Left ventricle myocardium inferior (tissue), 1 donor: ENCODE results near the gene IMPA2. TPM values are rescaled to one million over a fixed set of nuclear protein-coding genes. Genes with fewer than 3 reads are reported as not detected.

Experiments
- DNase-seq: peaks from one replicate; pipeline ENCODE4 v3.0.0-alpha.2; 2020
- H3K27ac ChIP-seq: fragments of 200-600 bp; replicated peaks from 2 replicates; pipeline ENCODE4 v1.8.0; 2021
- H3K27me3 ChIP-seq: fragments of 200-600 bp; 2 replicates; pipeline ENCODE4 v1.8.0; 2021; ENCODE audit warnings: low read depth
- H3K36me3 ChIP-seq: fragments of 200-600 bp; 2 replicates; pipeline ENCODE4 v1.8.0; 2021
- H3K4me1 ChIP-seq: fragments of 200-600 bp; 2 replicates; pipeline ENCODE4 v1.8.0; 2021
- H3K4me3 ChIP-seq: fragments of 200-600 bp; 2 replicates; pipeline ENCODE4 v1.8.0; 2021; ENCODE audit warnings: mild to moderate bottlenecking, moderate library complexity
- H3K9me3 ChIP-seq: fragments of 200-600 bp; replicated peaks from 2 replicates; pipeline ENCODE4 v1.8.0; 2021
- intact Hi-C: fragments of 100-400 bp; cut with micrococcal nuclease; formaldehyde crosslinking; loops from one replicate; pipeline ENCODE4 v1.11.0; 2022
- total RNA-seq: library from RNA; stranded (reverse); fragmentation: NEBNext Ultra II Directional; extraction: Animal tissue kit (Norgen Biotek cat#: 25700); gene quantifications from one replicate; pipeline ENCODE4 v1.2.1, GENCODE V29; 2021
- TF ChIP-seq, protein P1 (sequence below): fragments of 200-600 bp; IDR thresholded peaks from 2 replicates; pipeline ENCODE4 v1.8.0; 2021; ENCODE audit warnings: antibody characterized with exemption, mild to moderate bottlenecking, borderline replicate concordance
- donor health status: DM: no; HTN: yes; CAD: no; lungs with severe emphysema.

IMPA2 gene
- total RNA-seq, 1 donor from 2014 or later = 51.5 TPM

DNA sequence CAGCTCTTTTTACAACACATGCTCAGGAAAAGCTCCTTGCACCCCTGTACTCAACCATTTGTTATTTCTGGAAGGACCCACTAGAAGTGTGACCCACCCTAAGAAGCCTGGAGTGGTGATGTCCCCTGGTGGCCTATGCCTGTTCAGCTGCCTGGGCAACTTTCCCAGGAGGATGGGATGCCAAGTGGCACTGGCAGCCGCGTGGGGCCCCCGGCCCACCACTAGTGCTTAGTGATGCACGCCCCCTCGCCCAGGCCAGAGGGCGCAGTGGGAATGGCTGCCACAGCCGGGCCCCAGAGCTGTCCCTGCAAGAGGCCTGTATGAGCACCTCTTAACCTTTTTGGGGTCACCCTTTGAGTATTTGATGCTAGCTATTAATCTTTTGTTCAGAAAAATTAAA is 18.1 kb downstream of the IMPA2 start:
- Histone ChIP-seq H3K9me3 (no peaks in the 10 kb centered on the region), H3K27me3 (no peaks in the 10 kb centered on the region), H3K27ac (no peak overlapping the region), H3K4me3 (no peak overlapping the region), H3K36me3 (peaks cover 27% of the 10 kb centered on the region), H3K4me1 (peaks cover 54% of the 10 kb centered on the region)
- TF ChIP-seq, protein P1, sequence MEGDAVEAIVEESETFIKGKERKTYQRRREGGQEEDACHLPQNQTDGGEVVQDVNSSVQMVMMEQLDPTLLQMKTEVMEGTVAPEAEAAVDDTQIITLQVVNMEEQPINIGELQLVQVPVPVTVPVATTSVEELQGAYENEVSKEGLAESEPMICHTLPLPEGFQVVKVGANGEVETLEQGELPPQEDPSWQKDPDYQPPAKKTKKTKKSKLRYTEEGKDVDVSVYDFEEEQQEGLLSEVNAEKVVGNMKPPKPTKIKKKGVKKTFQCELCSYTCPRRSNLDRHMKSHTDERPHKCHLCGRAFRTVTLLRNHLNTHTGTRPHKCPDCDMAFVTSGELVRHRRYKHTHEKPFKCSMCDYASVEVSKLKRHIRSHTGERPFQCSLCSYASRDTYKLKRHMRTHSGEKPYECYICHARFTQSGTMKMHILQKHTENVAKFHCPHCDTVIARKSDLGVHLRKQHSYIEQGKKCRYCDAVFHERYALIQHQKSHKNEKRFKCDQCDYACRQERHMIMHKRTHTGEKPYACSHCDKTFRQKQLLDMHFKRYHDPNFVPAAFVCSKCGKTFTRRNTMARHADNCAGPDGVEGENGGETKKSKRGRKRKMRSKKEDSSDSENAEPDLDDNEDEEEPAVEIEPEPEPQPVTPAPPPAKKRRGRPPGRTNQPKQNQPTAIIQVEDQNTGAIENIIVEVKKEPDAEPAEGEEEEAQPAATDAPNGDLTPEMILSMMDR = peak; percentile 18
- DNase-seq = no peak
- intact Hi-C loops = loop anchor here (5.0 kb wide), 1 partner anchor 62 kb away; no protein-coding TSS in a partner anchor

DNA sequence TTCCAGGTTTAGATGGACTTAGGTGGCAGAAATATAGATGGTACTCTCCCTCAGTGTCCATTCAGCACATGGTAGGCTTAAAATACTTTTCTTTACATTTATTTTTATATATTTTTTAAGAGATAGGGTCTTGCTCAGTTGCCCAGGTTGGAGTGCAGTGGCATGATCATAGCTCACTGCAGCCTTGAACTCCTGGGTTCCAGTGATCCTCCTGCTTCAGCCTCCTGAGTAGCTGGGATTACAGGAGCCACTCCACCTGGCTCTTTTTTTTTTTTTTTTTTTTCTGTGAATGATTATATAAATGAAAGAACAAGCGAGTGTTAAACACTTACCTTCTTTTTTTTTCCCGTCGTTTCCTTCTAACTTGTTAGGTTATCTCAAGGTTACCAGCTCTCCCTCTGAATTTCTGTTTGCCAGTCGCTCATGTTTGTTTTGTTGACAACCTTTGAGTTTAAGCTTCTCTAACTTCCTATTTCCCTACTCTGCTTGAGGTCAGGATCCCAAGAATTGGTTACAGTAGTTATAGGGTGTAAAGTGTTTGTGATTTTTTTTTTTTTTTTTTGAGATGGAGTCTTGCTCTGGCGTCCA is 18.9 kb downstream of the IMPA2 start:
- TF ChIP-seq, protein P1 = no peak
- Histone ChIP-seq H3K9me3 (no peaks in the 10 kb centered on the region), H3K4me1 (peaks cover 52% of the 10 kb centered on the region), H3K27me3 (no peaks in the 10 kb centered on the region), H3K27ac (no peak overlapping the region), H3K36me3 (peaks cover 31% of the 10 kb centered on the region), H3K4me3 (no peak overlapping the region)
- DNase-seq = no peak
- intact Hi-C loops = no loop called here

DNA sequence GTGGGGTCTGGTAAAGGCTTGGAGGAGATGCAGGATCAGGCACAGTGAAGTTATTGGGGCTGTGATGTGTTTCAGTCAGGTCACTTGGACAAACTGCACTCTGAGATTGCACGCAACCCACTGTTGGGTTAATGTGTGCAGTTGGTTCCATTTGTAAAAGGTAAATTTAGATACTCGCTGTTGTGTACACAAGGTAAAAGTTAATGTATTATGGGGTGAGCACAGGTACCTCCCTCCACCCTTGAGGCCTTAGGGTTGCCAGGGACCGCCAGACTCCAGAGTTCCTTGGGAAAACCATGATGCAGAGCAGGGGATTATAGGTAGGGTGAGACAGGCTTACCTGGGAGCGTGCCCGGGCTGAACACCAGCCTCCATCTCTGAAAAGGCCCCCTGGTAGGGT is 20.1 kb downstream of the IMPA2 start:
- Histone ChIP-seq H3K27ac (no peak overlapping the region), H3K9me3 (no peaks in the 10 kb centered on the region), H3K36me3 (peaks cover 38% of the 10 kb centered on the region), H3K27me3 (no peaks in the 10 kb centered on the region), H3K4me1 (peaks cover 45% of the 10 kb centered on the region), H3K4me3 (no peak overlapping the region)
- TF ChIP-seq, protein P1 = no peak
- intact Hi-C loops = no loop called here
- no peak for DNase-seq

DNA sequence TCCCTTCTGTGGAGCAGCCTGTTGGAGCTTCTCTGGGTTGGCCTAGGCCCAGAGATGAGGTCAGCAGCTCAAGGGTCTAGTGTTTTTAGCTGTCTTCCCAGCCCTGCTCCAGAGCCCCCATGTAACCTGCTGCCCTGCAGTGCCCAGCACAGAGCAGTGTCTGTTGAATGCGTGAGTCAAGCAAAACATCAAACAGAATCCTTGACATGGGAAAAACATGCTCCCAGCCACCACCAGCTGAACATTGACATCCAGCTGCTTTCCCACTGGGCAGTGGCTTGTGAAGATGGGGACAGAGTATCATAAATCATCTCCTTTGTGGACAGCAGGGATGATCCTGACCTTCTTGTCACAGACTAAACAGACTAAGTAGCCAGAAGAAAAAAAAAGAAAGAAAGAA is 22.6 kb downstream of the IMPA2 start:
- H3K27me3 ChIP-seq = no peaks in the 10 kb centered on the region
- peaks cover 43% of the 10 kb centered on the region for H3K36me3 ChIP-seq
- H3K9me3 ChIP-seq = no peaks in the 10 kb centered on the region
- TF ChIP-seq, protein P1 = no peak
- intact Hi-C loops = no loop called here
- H3K4me3 ChIP-seq = no peak overlapping the region
- H3K27ac ChIP-seq = peak overlapping the region; percentile 64
- DNase-seq = no peak
- H3K4me1 ChIP-seq = peaks cover 27% of the 10 kb centered on the region

DNA sequence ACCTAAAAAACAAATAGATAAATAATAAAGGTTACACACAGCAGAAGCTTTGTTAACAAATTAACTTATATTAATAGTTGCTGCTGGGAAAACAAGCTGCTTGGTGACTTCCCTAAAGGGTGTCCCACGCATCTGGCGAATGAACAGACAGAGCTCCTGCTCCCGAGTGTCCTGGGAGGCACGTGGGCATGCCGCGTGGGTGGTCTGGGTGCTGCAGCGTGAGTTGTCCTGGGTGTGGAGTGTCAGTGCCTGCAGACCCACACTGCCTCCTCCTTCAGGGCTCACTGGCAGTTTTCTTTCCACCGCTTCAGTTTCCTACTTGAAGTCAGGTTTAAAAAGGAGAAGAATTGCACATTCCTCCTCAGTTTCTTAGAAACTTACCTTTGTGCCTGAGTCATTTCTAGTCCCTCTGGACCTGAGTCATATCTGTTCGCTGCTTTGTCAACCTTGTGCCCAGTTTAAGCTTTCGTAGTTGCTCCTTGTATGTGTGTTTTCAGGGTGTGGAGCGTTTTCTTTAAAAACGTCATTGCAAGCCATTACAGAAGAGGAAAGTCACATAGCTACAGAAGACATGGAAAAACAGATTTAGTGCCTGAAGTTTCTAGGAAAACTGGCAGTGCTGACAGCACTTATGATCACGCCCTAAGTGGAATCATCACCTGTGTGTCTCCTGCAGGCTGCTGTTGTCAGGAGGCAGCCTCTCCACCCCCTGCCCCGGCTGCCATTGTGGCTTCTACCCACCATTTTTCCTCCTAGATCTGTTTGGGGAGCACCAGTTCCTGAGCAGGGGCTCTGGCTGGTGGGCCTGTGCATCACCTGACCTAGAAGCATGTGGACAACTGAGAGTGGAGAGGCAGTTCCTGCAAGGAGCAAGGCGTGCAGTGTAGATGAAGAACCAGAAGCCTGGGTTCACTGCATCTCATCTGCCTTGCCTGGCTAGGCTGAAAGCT is 24.5 kb downstream of the IMPA2 start:
- no peaks in the 10 kb centered on the region for H3K27me3 ChIP-seq
- peaks cover 44% of the 10 kb centered on the region for H3K36me3 ChIP-seq
- TF ChIP-seq, protein P1 = no peak
- intact Hi-C loops = no loop called here
- peak overlapping the region; percentile 64 for H3K27ac ChIP-seq
- no peak for DNase-seq
- peaks cover 23% of the 10 kb centered on the region for H3K4me1 ChIP-seq
- no peak overlapping the region for H3K4me3 ChIP-seq
- no peaks in the 10 kb centered on the region for H3K9me3 ChIP-seq
